ENCODE measurements around the gene SYCP2L.

GRCh38 chr6:10894958-10895357 lies 8.1 kb downstream of the SYCP2L start:
- TF ChIP-seq CTCF (conservative IDR thresholded peaks at IDR 0.05), result no peak
- no peak for TF ChIP-seq ZFX (IDR thresholded peaks at IDR 0.05)

All from C4-2B (cell line).